ENCODE results near the gene NXPH3.

Gene NXPH3

GRCh38 chr17:49618028-49618611, 42.4 kb downstream of the NXPH3 start:
- Histone ChIP-seq H3K9me3 (ENCODE audit: low read length) (no peaks in the 10 kb centered on the region), H2AFZ (ENCODE audit: low read depth, low read length) (no peak overlapping the region), H3K4me3 (ENCODE audit: low read length) (no peak overlapping the region), H3K27me3 (ENCODE audit: insufficient read depth, low read length) (no peaks in the 10 kb centered on the region), H3K36me3 (ENCODE audit: insufficient read depth, low read length) (peaks cover 57% of the 10 kb centered on the region), H3K4me1 (ENCODE audit: insufficient read depth, low read length) (no peaks in the 10 kb centered on the region)

DNA sequence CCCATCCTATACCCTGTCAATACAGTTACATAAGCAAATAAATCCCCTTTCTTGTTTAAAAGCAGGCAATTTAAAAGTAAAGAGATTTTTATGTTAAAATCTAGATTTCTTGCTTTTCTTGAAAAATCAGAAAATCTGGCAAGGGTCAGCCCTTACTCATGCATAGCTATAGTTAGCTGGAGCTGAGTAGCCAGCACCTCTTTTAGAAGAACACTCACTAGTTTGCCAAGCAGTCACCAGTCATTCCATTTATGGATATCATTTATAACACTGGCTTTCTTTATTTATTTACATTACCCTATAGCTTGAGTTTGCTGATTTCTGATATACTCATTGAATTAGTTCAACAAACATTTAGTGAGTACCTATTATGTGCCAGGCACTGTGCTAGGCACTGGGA, 45.7 kb downstream of the NXPH3 start:
- Histone ChIP-seq H3K36me3 (ENCODE audit: insufficient read depth, low read length) (peaks cover 49% of the 10 kb centered on the region), H3K4me1 (ENCODE audit: insufficient read depth, low read length) (no peaks in the 10 kb centered on the region), H3K9me3 (ENCODE audit: low read length) (no peaks in the 10 kb centered on the region), H3K27me3 (ENCODE audit: insufficient read depth, low read length) (no peaks in the 10 kb centered on the region), H3K4me3 (ENCODE audit: low read length) (no peak overlapping the region), H2AFZ (ENCODE audit: low read depth, low read length) (no peak overlapping the region)

DNA sequence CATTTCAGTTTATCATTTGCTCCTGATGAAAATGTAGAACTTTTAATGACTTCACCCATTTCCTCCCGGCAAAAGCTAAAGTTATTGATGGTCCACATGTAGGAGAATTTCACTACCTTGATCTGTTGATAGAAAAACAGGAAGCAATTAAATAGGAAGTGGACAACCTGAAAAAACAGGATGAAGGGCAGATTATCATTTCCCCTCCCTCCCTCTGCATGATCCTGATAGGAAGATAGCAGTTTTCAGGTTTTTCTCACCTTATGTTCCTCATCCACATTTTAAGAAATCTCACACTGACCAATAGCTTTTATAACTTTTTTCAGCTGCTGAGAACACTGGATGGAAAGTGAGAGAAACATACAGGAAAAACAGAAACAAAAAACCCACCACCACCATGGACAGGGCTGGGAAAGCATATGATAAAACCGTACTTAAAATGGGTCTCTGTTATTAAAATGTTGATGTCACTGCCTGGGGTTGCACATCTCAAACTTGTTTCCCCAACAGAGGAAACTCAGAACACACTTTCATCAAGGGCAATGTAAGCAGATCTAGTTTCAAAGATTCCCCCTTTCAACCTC, 46.4 kb downstream of the NXPH3 start:
- Histone ChIP-seq H3K27me3 (ENCODE audit: insufficient read depth, low read length) (no peaks in the 10 kb centered on the region), H2AFZ (ENCODE audit: low read depth, low read length) (no peak overlapping the region), H3K9me3 (ENCODE audit: low read length) (no peaks in the 10 kb centered on the region), H3K4me1 (ENCODE audit: insufficient read depth, low read length) (no peaks in the 10 kb centered on the region), H3K4me3 (ENCODE audit: low read length) (no peak overlapping the region), H3K36me3 (ENCODE audit: insufficient read depth, low read length) (peaks cover 43% of the 10 kb centered on the region)

DNA sequence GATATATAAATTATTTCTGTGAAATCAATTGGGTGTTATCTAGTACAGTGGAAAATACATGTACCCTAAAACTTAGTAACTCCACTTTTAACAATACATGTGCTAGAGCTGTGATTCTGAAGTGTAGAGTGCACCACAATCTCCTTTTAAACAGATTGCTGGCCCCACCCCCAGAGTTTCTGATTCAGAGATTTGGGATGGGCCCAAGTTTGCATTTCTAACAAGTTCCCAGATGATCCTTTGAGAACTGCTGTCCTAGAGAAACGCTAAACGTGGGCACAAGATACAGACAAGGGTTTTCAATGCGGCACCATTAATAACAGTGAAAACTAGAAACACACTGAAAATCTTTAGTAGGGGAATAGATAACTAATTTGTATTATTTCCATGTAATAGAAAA, 49.2 kb downstream of the NXPH3 start:
- Histone ChIP-seq H3K36me3 (ENCODE audit: insufficient read depth, low read length) (peaks cover 22% of the 10 kb centered on the region), H3K4me1 (ENCODE audit: insufficient read depth, low read length) (no peaks in the 10 kb centered on the region), H3K9me3 (ENCODE audit: low read length) (no peaks in the 10 kb centered on the region)

DNA sequence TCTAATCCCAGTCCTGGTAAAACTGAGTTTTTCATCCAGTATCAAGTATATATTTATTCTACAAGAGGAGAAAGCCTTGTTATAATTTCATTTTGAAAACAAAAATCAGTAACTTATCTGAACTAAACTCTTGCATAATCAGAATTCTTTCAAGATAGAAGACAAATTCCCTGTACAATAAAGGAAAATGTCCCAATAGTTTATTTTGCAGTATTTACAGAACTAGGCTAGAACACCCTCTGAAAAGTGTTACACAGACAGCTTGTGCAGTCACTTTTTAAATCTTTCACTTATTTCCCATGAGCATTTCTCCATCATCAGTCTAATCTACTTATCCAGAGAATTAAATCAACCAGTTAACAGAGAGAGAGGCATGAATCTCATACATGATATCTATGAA, 53.8 kb downstream of the NXPH3 start:
- Histone ChIP-seq H3K27me3 (ENCODE audit: insufficient read depth, low read length) (no peaks in the 10 kb centered on the region), H3K9me3 (ENCODE audit: low read length) (no peaks in the 10 kb centered on the region), H3K36me3 (ENCODE audit: insufficient read depth, low read length) (no peaks in the 10 kb centered on the region), H3K4me3 (ENCODE audit: low read length) (no peak overlapping the region), H2AFZ (ENCODE audit: low read depth, low read length) (no peak overlapping the region), H3K4me1 (ENCODE audit: insufficient read depth, low read length) (no peaks in the 10 kb centered on the region)

More for the DNA sequence above, 49.2 kb downstream of the NXPH3 start:
- H3K4me3 ChIP-seq (ENCODE audit: low read length) = no peak overlapping the region
- no peak overlapping the region for H2AFZ ChIP-seq (ENCODE audit: low read depth, low read length)
- no peaks in the 10 kb centered on the region for H3K27me3 ChIP-seq (ENCODE audit: insufficient read depth, low read length)

GRCh38 chr17:49630113-49630900, 54.6 kb downstream of the NXPH3 start:
- Histone ChIP-seq H3K27me3 (ENCODE audit: insufficient read depth, low read length) (no peaks in the 10 kb centered on the region), H3K9me3 (ENCODE audit: low read length) (no peaks in the 10 kb centered on the region), H3K4me1 (ENCODE audit: insufficient read depth, low read length) (no peaks in the 10 kb centered on the region), H3K4me3 (ENCODE audit: low read length) (no peak overlapping the region), H2AFZ (ENCODE audit: low read depth, low read length) (no peak overlapping the region), H3K36me3 (ENCODE audit: insufficient read depth, low read length) (no peaks in the 10 kb centered on the region)

DNA sequence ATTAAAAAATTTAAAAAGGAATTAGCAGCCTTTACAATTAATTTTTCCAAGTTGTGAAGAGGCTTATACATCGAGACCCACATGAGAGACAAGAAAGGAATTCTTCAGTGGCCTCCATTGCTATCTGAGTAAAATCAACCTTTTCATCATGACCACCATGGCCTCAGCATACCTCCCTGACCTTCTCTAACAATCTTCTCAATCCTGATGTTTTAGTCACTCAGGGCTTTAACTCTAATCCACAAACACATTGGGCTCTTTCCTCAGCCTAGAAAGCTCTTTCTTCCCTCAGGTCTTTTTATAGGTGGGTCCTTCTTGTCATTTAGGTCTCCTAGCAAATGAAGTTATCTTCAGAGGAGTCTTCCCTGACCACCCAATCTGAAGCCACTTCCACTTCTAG, 55.8 kb downstream of the NXPH3 start:
- Histone ChIP-seq H3K27me3 (ENCODE audit: insufficient read depth, low read length) (no peaks in the 10 kb centered on the region), H3K4me3 (ENCODE audit: low read length) (no peak overlapping the region), H2AFZ (ENCODE audit: low read depth, low read length) (no peak overlapping the region), H3K4me1 (ENCODE audit: insufficient read depth, low read length) (no peaks in the 10 kb centered on the region), H3K36me3 (ENCODE audit: insufficient read depth, low read length) (no peaks in the 10 kb centered on the region), H3K9me3 (ENCODE audit: low read length) (no peaks in the 10 kb centered on the region)

All from neuron (in vitro differentiated cells).